ENCODE data around the gene RAI1. TPM values are rescaled to one million over a fixed set of nuclear protein-coding genes. Genes with fewer than 3 reads are reported as not detected.
A peak's percentile ranks its signal among the peaks of the same experiment; 100 is the strongest.
"Not testable (repeated sequence)": the region's sequence is repeated elsewhere in the genome, so short reads cannot be mapped to it uniquely, and the experiment has no call there.

Gene RAI1
- total and polyA plus RNA-seq, 2 of the 13 experiments (the other 11 are each of a cell fraction or from before 2014, with no cell fraction given) = 3.4 to 5.2 TPM

GRCh38 chr17:17678063-17678699, 3.1 kb upstream of the RAI1 start:
- BruUV-seq (replicated peaks); H3K79me2 ChIP-seq (ENCODE audit: insufficient read depth, low read length); H3K4me2 ChIP-seq (ENCODE audit: low read depth, low read length); H3K9ac ChIP-seq (ENCODE audit: insufficient read depth, low read depth, low read length); H3K36me3 ChIP-seq (replicated peaks in 1 of 2; ENCODE audit: control insufficient read depth in 1 of 2, insufficient read depth in 2 of 2, low read length in 2 of 2); H3K4me3 ChIP-seq (replicated peaks in 1 of 3; ENCODE audit: insufficient read depth in 1 of 3, low read depth in 2 of 3, low read length in 3 of 3); H3K27me3 ChIP-seq (ENCODE audit: control insufficient read depth in 1 of 2, insufficient read depth in 2 of 2, low read length in 2 of 2); H3K27ac ChIP-seq (ENCODE audit: extremely low read length, insufficient read depth, low read length); CTCF ChIA-PET (ENCODE audit: low intra/inter-chr PET ratio, low total read pairs); ATAC-seq; in situ Hi-C loops (cut with HindIII; ENCODE audit: extremely low pct_ligation_motif_present, low pct_unique_long_range_greater_than_20kb); H3K9me3 ChIP-seq (ENCODE audit: low read length); DNase-seq (ENCODE audit: low spot score); H4K20me1 ChIP-seq (ENCODE audit: insufficient read depth, low read length); H2AFZ ChIP-seq (ENCODE audit: low read length); intact Hi-C loops (cut with micrococcal nuclease; ENCODE audit: unreplicated experiment); FAIRE-seq: not testable (repeated sequence)
- peaks cover 42% of the 10 kb centered on the region for H3K4me1 ChIP-seq (ENCODE audit: insufficient read depth, low read length)
- WGBS (ENCODE audit: low lambda C conversion rate) = 31% methylated on average over 5 of the region's 5 CpGs
- POLR2A ChIA-PET = interaction anchor here (1.0 to 1.1 kb wide), 2 partner anchors 13 to 15 kb away, joined by 3 to 5 read pairs; no protein-coding TSS in a partner anchor

GRCh38 chr17:17679243-17679642, 2.0 kb upstream of the RAI1 start:
- no peaks in the 10 kb centered on the region; a peak in 1 of 5 replicates for H3K36me3 ChIP-seq (replicated peaks in 1 of 2; ENCODE audit: control insufficient read depth in 1 of 2, insufficient read depth in 2 of 2, low read length in 2 of 2)
- in situ Hi-C loops (cut with HindIII; ENCODE audit: extremely low pct_ligation_motif_present, low pct_unique_long_range_greater_than_20kb) (no loop called here), intact Hi-C loops (cut with micrococcal nuclease; ENCODE audit: unreplicated experiment) (no loop called here)
- TF ChIP-seq, protein P1, sequence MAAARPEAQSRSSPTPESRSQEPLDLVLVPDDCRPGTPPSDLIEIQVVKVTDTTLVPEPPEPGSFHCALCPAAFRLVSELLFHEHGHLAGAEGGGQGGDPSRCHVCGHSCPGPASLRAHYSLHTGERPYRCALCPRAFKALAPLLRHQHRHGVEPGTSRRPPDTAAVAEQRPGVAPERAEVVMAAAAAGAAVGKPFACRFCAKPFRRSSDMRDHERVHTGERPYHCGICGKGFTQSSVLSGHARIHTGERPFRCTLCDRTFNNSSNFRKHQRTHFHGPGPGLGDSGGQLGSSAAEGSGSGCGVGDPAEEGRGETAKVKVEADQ (CRISPR knock-in tag; IDR thresholded peaks at IDR 0.05; ENCODE audit: borderline replicate concordance) = no peak
- TF ChIP-seq ZNF629 (CRISPR knock-in tag; conservative IDR thresholded peaks at IDR 0.05) = peak; percentile 72
- FAIRE-seq (no peak), DNase-seq (ENCODE audit: low spot score) (no peak), ATAC-seq (no peak)
- H4K20me1 ChIP-seq (ENCODE audit: insufficient read depth, low read length) = peaks cover 14% of the 10 kb centered on the region
- no peaks in the 10 kb centered on the region for H3K9me3 ChIP-seq (ENCODE audit: low read length)
- H3K27me3 ChIP-seq (ENCODE audit: control insufficient read depth in 1 of 2, insufficient read depth in 2 of 2, low read length in 2 of 2) = no peaks in the 10 kb centered on the region; a peak in 1 of 5 replicates
- CTCF ChIA-PET (ENCODE audit: low intra/inter-chr PET ratio, low total read pairs) = no interaction called here
- no peak overlapping the region for H3K27ac ChIP-seq (ENCODE audit: extremely low read length, insufficient read depth, low read length)
- no peak overlapping the region for H2AFZ ChIP-seq (ENCODE audit: low read length)
- H3K79me2 ChIP-seq (ENCODE audit: insufficient read depth, low read length) = peaks cover 20% of the 10 kb centered on the region
- H3K4me1 ChIP-seq (ENCODE audit: insufficient read depth, low read length) = peaks cover 52% of the 10 kb centered on the region
- no TSS peak for BruUV-seq (replicated peaks)
- H3K4me2 ChIP-seq (ENCODE audit: low read depth, low read length) = no peak overlapping the region
- H3K9ac ChIP-seq (ENCODE audit: insufficient read depth, low read depth, low read length) = no peak overlapping the region
- POLR2A ChIA-PET = interaction anchor here (1.3 kb wide), 1 partner anchor 31 kb away, joined by 3 read pairs; no protein-coding TSS in a partner anchor
- WGBS (ENCODE audit: low lambda C conversion rate) = 41% methylated on average over 6 of the region's 6 CpGs
- no peak overlapping the region for H3K4me3 ChIP-seq (replicated peaks in 1 of 3; ENCODE audit: insufficient read depth in 1 of 3, low read depth in 2 of 3, low read length in 3 of 3)

Data from HepG2 (cell line).